Gastrocnemius medialis (tissue), 4 donors: ENCODE measurements around the gene PHRF1.

Experiments used
- POLR2A ChIP-seq, 2 donors: fragments of 450-650 bp; IDR thresholded peaks; one replicate each; pipeline ENCODE4 v1.6.1; 2017; ENCODE audit warnings: antibody characterized with exemption in 2 of 2, mild to moderate bottlenecking in 2 of 2, moderate library complexity in 2 of 2
- TF ChIP-seq, protein P1 (sequence below), 5 experiments: fragments of 450-650 bp in 3 of 5; fragments of 200-600 bp in 2 of 5; sonication (generic) in 2 of 5; IDR thresholded peaks in 4 of 5; conservative IDR thresholded peaks in 1 of 5; 1 replicate in 4 of 5; 2 replicates in 1 of 5; pipeline ENCODE4 v1.5.1; 2016 to 2019; ENCODE audit warnings: antibody characterized with exemption in 5 of 5, mild to moderate bottlenecking in 3 of 5, moderate library complexity in 3 of 5

DNA sequence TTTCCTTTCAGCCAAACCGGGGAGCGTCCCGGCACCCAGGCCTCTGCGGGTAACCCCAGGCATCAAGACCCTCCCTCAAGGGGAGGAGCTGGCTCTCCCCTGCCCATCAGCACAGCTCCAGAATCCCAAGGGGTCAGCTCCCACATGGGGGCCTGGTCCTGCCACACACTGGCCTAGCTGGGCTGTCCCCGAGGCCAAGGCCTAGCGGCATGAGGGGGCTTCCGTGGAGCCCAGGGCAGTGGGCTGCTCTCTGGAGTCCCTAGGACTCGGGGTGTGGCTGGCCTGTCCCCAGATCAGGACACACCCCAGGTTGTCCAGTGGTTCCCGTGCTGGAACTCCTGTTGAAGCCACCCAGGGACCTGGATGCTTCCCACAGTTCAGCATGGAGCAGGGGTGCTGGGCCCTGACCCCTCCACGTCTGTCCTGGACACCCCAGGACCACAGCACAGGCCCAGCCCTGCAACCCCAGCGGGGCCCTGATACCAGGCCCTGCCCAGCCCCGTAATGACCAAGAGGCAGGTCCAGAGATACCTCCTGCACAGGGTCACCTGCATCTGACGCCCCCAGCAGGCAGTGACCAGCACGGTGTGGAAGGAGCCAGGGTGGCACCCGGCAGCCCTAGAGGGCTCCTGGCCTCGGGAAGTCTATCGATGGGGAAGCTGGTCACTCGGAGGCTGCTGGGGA is 46.4 kb upstream of the PHRF1 start:
- no peak for TF ChIP-seq POLR2A (IDR thresholded peaks at IDR 0.05)
- TF ChIP-seq, protein P1, sequence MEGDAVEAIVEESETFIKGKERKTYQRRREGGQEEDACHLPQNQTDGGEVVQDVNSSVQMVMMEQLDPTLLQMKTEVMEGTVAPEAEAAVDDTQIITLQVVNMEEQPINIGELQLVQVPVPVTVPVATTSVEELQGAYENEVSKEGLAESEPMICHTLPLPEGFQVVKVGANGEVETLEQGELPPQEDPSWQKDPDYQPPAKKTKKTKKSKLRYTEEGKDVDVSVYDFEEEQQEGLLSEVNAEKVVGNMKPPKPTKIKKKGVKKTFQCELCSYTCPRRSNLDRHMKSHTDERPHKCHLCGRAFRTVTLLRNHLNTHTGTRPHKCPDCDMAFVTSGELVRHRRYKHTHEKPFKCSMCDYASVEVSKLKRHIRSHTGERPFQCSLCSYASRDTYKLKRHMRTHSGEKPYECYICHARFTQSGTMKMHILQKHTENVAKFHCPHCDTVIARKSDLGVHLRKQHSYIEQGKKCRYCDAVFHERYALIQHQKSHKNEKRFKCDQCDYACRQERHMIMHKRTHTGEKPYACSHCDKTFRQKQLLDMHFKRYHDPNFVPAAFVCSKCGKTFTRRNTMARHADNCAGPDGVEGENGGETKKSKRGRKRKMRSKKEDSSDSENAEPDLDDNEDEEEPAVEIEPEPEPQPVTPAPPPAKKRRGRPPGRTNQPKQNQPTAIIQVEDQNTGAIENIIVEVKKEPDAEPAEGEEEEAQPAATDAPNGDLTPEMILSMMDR (IDR thresholded peaks at IDR 0.05 in 4 of 5, conservative IDR thresholded peaks at IDR 0.05 in 1 of 5), result no peak
